ENCODE measurements around the gene ZNF536. TPM values are rescaled to one million over a fixed set of nuclear protein-coding genes. Genes with fewer than 3 reads are reported as not detected.
"Not testable (repeated sequence)": the region's sequence is repeated elsewhere in the genome, so short reads cannot be mapped to it uniquely, and the experiment has no call there.

ZNF536 gene
- total RNA-seq, 1 donor from 2014 or later, result 0.75 TPM

- DNase-seq (ENCODE audit: low read depth), result no peak
Observed at GRCh38 chr19:30419568-30420180, 47.5 kb downstream of the ZNF536 start.

- DNase-seq (ENCODE audit: low read depth), result no peak
Observed at GRCh38 chr19:30420316-30420715, 48.1 kb downstream of the ZNF536 start.

- no peak for DNase-seq (ENCODE audit: low read depth)
Observed at GRCh38 chr19:30420881-30421280, 48.7 kb downstream of the ZNF536 start.

GRCh38 chr19:30421571-30421970 is 49.4 kb downstream of the ZNF536 start:
- no peak for DNase-seq (ENCODE audit: low read depth)

- DNase-seq (ENCODE audit: low read depth), result no peak
Observed at GRCh38 chr19:30423481-30423880, 51.3 kb downstream of the ZNF536 start.

- no peak for DNase-seq (ENCODE audit: low read depth)
Observed at GRCh38 chr19:30425885-30426838, 54.0 kb downstream of the ZNF536 start.

- no peak for DNase-seq (ENCODE audit: low read depth)
Observed at GRCh38 chr19:30426864-30427263, 54.7 kb downstream of the ZNF536 start.

GRCh38 chr19:30428092-30428680 is 56.0 kb downstream of the ZNF536 start:
- DNase-seq (ENCODE audit: low read depth), result no peak

GRCh38 chr19:30428844-30429243 is 56.7 kb downstream of the ZNF536 start:
- DNase-seq (ENCODE audit: low read depth), result no peak

GRCh38 chr19:30430206-30430734 is 58.1 kb downstream of the ZNF536 start:
- no peak for DNase-seq (ENCODE audit: low read depth)

- DNase-seq (ENCODE audit: low read depth), result no peak
Observed at GRCh38 chr19:30431591-30431990, 59.4 kb downstream of the ZNF536 start.

- DNase-seq (ENCODE audit: low read depth), result no peak
Observed at GRCh38 chr19:30434797-30435594, 62.8 kb downstream of the ZNF536 start.

GRCh38 chr19:30437869-30438268 is 65.7 kb downstream of the ZNF536 start:
- no peak for DNase-seq (ENCODE audit: low read depth)

- no peak for DNase-seq (ENCODE audit: low read depth)
Observed at GRCh38 chr19:30439310-30439709, 67.1 kb downstream of the ZNF536 start.

- DNase-seq (ENCODE audit: low read depth), result peak; percentile 3
Observed at GRCh38 chr19:30441011-30441410, 68.8 kb downstream of the ZNF536 start.

GRCh38 chr19:30442674-30443073 is 70.5 kb downstream of the ZNF536 start:
- DNase-seq (ENCODE audit: low read depth), result no peak

- DNase-seq (ENCODE audit: low read depth), result no peak
Observed at GRCh38 chr19:30443531-30444252, 71.5 kb downstream of the ZNF536 start.

- DNase-seq (ENCODE audit: low read depth), result no peak
Observed at GRCh38 chr19:30444253-30444671, 72.1 kb downstream of the ZNF536 start.

- DNase-seq (ENCODE audit: low read depth), result no peak
Observed at GRCh38 chr19:30444686-30445232, 72.6 kb downstream of the ZNF536 start.

- no peak for DNase-seq (ENCODE audit: low read depth)
Observed at GRCh38 chr19:30445385-30445784, 73.2 kb downstream of the ZNF536 start.

GRCh38 chr19:30446120-30446519 is 73.9 kb downstream of the ZNF536 start:
- not testable (repeated sequence) for DNase-seq (ENCODE audit: low read depth)
